B cell (primary cell): ENCODE results near the gene COLGALT1.

Source experiments
- CTCF ChIP-seq: fragments of 200-600 bp; IDR thresholded peaks from one replicate; pipeline ENCODE4 v1.8.0; 2022; ENCODE audit warnings: antibody characterized with exemption, mild to moderate bottlenecking
- EZH2 ChIP-seq: IDR thresholded peaks from 2 replicates; pipeline ENCODE4 v1.6.1; 2012; ENCODE audit warnings: borderline replicate concordance, low read depth, mild to moderate bottlenecking, moderate library complexity, low read length; ENCODE audit not compliant: insufficient read depth, poor library complexity, severe bottlenecking

GRCh38 chr19:17582613-17583012 is 27.2 kb downstream of the COLGALT1 start:
- TF ChIP-seq CTCF (no peak), EZH2 (no peak)
